Measurements from ENCODE around the gene GPR89B.

Gene GPR89B

DNA sequence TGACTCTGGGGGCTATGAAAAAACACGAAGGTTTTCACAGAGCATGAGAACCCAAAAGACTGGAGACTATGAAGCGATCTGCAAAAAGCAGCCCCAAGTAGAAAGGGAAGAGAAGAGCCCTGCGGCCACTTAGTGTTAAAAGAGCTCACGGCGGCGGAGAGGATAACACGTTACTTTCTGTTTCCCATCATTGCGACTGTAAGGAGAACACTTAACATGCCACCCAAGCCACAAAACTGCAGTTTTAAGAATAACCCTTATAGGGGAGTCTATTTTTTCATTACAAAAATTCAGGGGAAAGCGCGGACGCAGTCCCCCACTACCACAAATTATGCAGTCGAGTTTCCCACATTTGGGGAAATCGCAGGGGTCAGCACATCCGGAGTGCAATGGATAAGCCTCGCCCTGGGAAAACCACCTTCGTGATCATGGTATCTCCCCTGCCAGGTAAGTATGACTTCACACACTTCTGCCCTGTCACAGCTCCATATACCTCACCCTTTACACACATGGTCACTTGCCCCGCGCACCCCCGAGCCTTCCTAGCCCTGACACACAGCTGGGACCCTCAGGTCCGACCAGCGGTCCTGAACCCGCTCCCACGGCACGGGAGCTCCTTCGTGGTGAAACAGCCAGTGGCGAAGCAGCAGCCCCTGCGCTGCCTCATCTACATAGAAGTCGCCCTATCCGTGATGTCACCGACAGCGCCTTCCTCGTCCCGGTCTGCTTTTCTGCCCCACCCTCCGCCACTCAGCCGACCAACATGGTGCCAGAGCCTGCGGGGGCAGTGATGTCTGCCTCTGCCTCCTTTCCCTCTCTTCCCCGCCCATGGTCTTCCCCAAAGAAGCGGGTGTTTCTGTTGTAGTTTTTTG, 110.5 kb downstream of the GPR89B start:
- peak; percentile 87 for DNase-seq (ENCODE audit: low read depth)
- peak overlapping the region; percentile 35 for H3K4me3 ChIP-seq (ENCODE audit: low read length)
